Lower lobe of right lung (tissue), 2 donors: ENCODE results near the gene CREG2. TPM values are rescaled to one million over a fixed set of nuclear protein-coding genes. Genes with fewer than 3 reads are reported as not detected.

ENCODE experiments used
- ATAC-seq, 2 donors: fragments of 200-7000 bp; cut with Tn5 transposase; one replicate each; pipeline ENCODE4 v1.9.1; 2020 to 2022; ENCODE audit warnings: mild to moderate bottlenecking in 2 of 2, moderate library complexity in 2 of 2
- DNase-seq: peaks from one replicate; pipeline ENCODE4 v3.0.0-alpha.2; 2020
- H3K27ac ChIP-seq: fragments of 200-600 bp; one replicate; pipeline ENCODE4 v1.8.0; 2022
- H3K27me3 ChIP-seq: fragments of 200-600 bp; one replicate; pipeline ENCODE4 v1.8.0; 2022; ENCODE audit warnings: low read depth
- H3K36me3 ChIP-seq: fragments of 200-600 bp; one replicate; pipeline ENCODE4 v1.8.0; 2022; ENCODE audit warnings: mild to moderate bottlenecking
- H3K4me1 ChIP-seq: fragments of 200-600 bp; one replicate; pipeline ENCODE4 v1.8.0; 2022
- H3K4me3 ChIP-seq: fragments of 200-600 bp; one replicate; pipeline ENCODE4 v1.8.0; 2022; ENCODE audit warnings: mild to moderate bottlenecking
- H3K9me3 ChIP-seq: fragments of 200-600 bp; one replicate; pipeline ENCODE4 v1.8.0; 2022
- intact Hi-C: fragments of 100-400 bp; cut with DNase I; formaldehyde crosslinking; loops from one replicate; pipeline ENCODE4 v1.11.0; 2022
- total RNA-seq: library from RNA; stranded (reverse); fragmentation: NEBNext Ultra II Directional; extraction: Animal tissue kit (Norgen Biotek cat#: 25700); gene quantifications from one replicate; pipeline ENCODE4 v1.2.1, GENCODE V29; 2021
- TF ChIP-seq, protein P1 (sequence below): fragments of 200-600 bp; IDR thresholded peaks from one replicate; pipeline ENCODE4 v1.8.0; 2022; ENCODE audit warnings: antibody characterized with exemption, mild to moderate bottlenecking
- donor health status: DM: no; HTN: yes; CAD: no; lungs with severe emphysema.

CREG2 gene
- total RNA-seq, 1 donor from 2014 or later = not detected

DNA sequence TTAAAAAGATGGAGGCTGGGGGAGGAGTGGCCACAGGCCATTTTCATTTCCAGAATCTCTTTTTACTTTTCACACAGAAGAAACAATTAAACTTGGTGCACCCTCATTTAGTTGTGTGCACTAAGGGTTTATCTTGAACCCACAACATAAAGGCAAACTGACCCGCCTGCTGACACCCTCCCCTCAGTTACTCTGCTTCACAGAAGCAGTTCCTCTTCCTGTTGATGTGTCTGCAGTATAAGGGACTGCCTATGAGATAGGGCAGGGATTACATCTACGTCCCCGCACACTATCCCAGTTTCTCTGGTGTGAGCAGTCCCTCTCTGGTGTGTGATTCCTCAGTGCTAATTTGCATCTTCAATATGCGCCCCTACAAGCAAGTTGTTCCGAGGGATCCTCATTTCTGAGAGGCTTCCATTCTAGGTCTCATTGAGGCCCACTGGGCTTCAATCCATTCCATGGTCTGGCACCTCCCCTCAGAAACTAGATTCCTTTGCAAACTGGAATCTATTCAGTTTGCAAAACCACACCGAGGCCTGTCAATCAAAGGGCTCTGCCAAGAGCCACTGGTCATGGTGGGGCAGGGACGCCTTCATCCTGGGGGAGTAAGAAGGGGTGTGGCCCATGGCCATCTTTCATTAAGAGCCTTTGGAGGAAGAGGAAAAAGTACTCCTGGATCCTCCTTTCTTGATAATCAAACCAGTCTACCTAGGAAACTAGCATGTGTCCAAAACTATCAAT lies 12.3 kb downstream of the CREG2 start:
- H3K4me1 ChIP-seq = no peaks in the 10 kb centered on the region
- ATAC-seq = no peak
- DNase-seq = no peak
- TF ChIP-seq, protein P1, sequence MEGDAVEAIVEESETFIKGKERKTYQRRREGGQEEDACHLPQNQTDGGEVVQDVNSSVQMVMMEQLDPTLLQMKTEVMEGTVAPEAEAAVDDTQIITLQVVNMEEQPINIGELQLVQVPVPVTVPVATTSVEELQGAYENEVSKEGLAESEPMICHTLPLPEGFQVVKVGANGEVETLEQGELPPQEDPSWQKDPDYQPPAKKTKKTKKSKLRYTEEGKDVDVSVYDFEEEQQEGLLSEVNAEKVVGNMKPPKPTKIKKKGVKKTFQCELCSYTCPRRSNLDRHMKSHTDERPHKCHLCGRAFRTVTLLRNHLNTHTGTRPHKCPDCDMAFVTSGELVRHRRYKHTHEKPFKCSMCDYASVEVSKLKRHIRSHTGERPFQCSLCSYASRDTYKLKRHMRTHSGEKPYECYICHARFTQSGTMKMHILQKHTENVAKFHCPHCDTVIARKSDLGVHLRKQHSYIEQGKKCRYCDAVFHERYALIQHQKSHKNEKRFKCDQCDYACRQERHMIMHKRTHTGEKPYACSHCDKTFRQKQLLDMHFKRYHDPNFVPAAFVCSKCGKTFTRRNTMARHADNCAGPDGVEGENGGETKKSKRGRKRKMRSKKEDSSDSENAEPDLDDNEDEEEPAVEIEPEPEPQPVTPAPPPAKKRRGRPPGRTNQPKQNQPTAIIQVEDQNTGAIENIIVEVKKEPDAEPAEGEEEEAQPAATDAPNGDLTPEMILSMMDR = no peak
- H3K9me3 ChIP-seq = no peaks in the 10 kb centered on the region
- no peaks in the 10 kb centered on the region for H3K36me3 ChIP-seq
- H3K27ac ChIP-seq = no peak overlapping the region
- H3K27me3 ChIP-seq = no peaks in the 10 kb centered on the region
- no peak overlapping the region for H3K4me3 ChIP-seq
- intact Hi-C loops = no loop called here

DNA sequence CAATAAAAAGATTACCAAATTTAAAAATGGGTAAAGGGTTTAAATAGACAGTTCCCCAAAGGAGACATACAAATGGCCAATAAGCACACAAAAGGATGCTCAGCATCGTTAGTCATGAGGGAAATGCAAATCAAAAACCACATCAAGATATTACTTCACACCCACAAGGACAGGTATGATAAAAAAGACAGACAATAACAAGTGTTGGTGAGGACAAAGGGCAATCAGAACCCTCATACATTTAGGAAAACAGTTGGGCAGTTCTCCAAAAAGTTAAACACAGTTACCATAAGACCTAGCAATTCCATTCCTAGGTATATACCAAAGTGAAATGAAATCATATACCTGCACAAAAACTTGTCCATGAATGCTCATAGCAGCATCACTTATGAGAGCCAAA lies 14.5 kb downstream of the CREG2 start:
- ATAC-seq = no peak
- Histone ChIP-seq H3K4me1 (no peaks in the 10 kb centered on the region), H3K9me3 (no peaks in the 10 kb centered on the region), H3K27ac (no peak overlapping the region), H3K36me3 (no peaks in the 10 kb centered on the region), H3K27me3 (no peaks in the 10 kb centered on the region), H3K4me3 (no peak overlapping the region)
- no peak for DNase-seq
- intact Hi-C loops = no loop called here
- TF ChIP-seq, protein P1 = no peak

DNA sequence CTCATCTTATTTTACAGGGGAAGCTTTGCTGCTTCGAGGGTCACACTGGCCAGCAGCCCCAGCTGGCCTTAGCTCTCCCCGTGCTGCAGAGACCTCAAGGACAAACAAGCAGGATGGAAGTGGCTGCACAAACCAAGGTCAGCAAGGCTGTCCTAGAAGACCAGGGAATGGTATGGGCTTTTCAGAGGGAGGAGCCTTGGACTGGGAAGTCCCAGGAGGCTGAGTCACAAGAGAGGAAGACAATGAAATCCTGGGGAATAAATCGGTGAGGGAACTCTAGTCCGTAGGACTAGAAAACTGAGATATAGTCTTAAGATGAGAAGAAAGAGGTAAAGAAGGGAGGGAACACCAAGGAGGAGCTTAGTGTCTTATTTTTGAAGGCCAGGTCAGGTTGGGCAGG lies 15.7 kb downstream of the CREG2 start:
- TF ChIP-seq, protein P1 = no peak
- Histone ChIP-seq H3K4me1 (no peaks in the 10 kb centered on the region), H3K4me3 (no peak overlapping the region), H3K36me3 (no peaks in the 10 kb centered on the region), H3K27me3 (no peaks in the 10 kb centered on the region), H3K9me3 (no peaks in the 10 kb centered on the region), H3K27ac (no peak overlapping the region)
- ATAC-seq = no peak
- intact Hi-C loops = no loop called here
- DNase-seq = no peak

DNA sequence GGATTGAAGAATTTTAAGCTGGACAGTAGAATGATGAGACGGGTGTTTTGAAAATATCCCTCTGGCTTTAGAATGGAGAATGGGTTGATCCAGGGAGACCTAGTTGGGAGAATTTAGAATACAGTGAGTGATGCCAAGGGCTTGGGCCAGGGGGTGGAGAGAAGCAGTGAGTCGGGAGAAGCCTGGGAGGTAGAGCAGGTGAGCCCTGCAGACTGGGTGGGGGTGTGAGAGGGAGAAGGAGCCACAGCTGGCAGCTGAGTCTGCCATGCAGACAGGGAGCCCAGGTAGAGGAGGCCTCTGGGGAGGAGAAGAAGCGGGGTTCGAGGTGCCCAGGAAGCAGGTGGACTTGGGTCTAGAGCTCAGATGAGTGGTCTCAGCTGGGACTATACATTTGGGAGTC lies 18.2 kb downstream of the CREG2 start:
- no peak for DNase-seq
- Histone ChIP-seq H3K27ac (no peak overlapping the region), H3K27me3 (no peaks in the 10 kb centered on the region), H3K4me3 (no peak overlapping the region), H3K9me3 (no peaks in the 10 kb centered on the region), H3K4me1 (no peaks in the 10 kb centered on the region), H3K36me3 (no peaks in the 10 kb centered on the region)
- TF ChIP-seq, protein P1 = no peak
- intact Hi-C loops = no loop called here
- ATAC-seq = no peak

DNA sequence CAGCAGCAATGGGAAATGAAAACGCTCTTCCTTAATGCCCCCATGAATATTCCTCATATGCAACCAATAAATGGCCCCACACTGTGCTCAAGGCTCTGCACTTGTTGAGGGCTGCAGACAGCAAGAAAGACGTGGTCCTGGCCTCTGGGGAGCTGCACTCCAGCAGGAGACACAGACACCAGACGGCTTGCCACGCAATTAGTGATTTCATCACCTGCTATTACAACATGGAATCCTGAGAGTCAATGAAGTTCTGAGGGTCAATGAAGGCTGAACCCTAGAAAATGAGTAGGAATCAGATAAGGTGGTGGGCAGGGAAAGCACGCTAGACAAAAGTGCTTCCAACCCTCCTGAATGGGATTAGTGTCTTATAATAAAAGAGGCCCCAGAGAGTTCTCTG lies 18.9 kb downstream of the CREG2 start:
- Histone ChIP-seq H3K36me3 (no peaks in the 10 kb centered on the region), H3K4me3 (no peak overlapping the region), H3K4me1 (no peaks in the 10 kb centered on the region), H3K27me3 (no peaks in the 10 kb centered on the region), H3K9me3 (no peaks in the 10 kb centered on the region), H3K27ac (no peak overlapping the region)
- ATAC-seq (peak in 1 of 2 donors; percentile 13), DNase-seq (no peak)
- intact Hi-C loops = no loop called here
- TF ChIP-seq, protein P1 = no peak
